Loucy (cell line): ENCODE data around the gene FBN1.

Source experiments
- H2AFZ ChIP-seq: fragments of 200-600 bp; sonication (generic); 2 replicates; pipeline ENCODE4 v1.6.0; 2016; ENCODE audit warnings: antibody characterized with exemption, mild to moderate bottlenecking, low read length, moderate library complexity
- H3F3A ChIP-seq: fragments of 200-600 bp; 2 replicates; pipeline ENCODE4 v1.6.0; 2016; ENCODE audit warnings: antibody characterized with exemption, low read depth, mild to moderate bottlenecking
- H3K27me3 ChIP-seq: fragments of 200-600 bp; sonication (generic); 2 replicates; pipeline ENCODE4 v1.6.1; 2014; ENCODE audit warnings: low read length, mild to moderate bottlenecking; ENCODE audit not compliant: insufficient read depth, poor library complexity, severe bottlenecking
- H3K36me3 ChIP-seq: fragments of 200-600 bp; sonication (generic); 2 replicates; pipeline ENCODE4 v1.6.1; 2016; ENCODE audit warnings: low read length; ENCODE audit not compliant: insufficient read depth
- H3K4me1 ChIP-seq: fragments of 200-600 bp; sonication (generic); 2 replicates; pipeline ENCODE4 v1.5.1; 2014; ENCODE audit warnings: low read length, mild to moderate bottlenecking; ENCODE audit not compliant: insufficient read depth, poor library complexity, severe bottlenecking
- H3K4me2 ChIP-seq: fragments of 200-600 bp; sonication (generic); 2 replicates; pipeline ENCODE4 v1.6.0; 2014; ENCODE audit warnings: antibody characterized with exemption, low read length, low read depth, mild to moderate bottlenecking; ENCODE audit not compliant: poor library complexity, severe bottlenecking
- H3K4me3 ChIP-seq: fragments of 200-600 bp; sonication (generic); 2 replicates; pipeline ENCODE4 v1.5.1; 2014; ENCODE audit warnings: low read length, mild to moderate bottlenecking, mixed read lengths; ENCODE audit not compliant: poor library complexity, severe bottlenecking
- H3K79me2 ChIP-seq: fragments of 200-600 bp; sonication (generic); 2 replicates; pipeline ENCODE4 v1.6.1; 2014; ENCODE audit warnings: low read length; ENCODE audit not compliant: insufficient read depth
- H3K9ac ChIP-seq: fragments of 200-600 bp; sonication (generic); 2 replicates; pipeline ENCODE4 v1.6.0; 2014; ENCODE audit warnings: mild to moderate bottlenecking, low read depth, low read length, moderate library complexity; ENCODE audit not compliant: poor library complexity, severe bottlenecking
- H3K9me2 ChIP-seq: fragments of 200-600 bp; sonication (generic); replicated peaks from 2 replicates; pipeline ENCODE4 v1.6.1; 2016; ENCODE audit warnings: low read depth, low read length, mixed read lengths
- H3K9me3 ChIP-seq: fragments of 200-600 bp; sonication (generic); 2 replicates; pipeline ENCODE4 v1.6.1; 2014; ENCODE audit warnings: mild to moderate bottlenecking, antibody characterized with exemption, low read length, low read depth; ENCODE audit not compliant: insufficient read depth
- H4K20me1 ChIP-seq: fragments of 200-600 bp; sonication (generic); 2 replicates; pipeline ENCODE4 v1.6.0; 2014; ENCODE audit warnings: antibody characterized with exemption, low read length, mild to moderate bottlenecking; ENCODE audit not compliant: insufficient read depth, poor library complexity, severe bottlenecking
- CTCF ChIP-seq: fragments of 200-600 bp; sonication (generic); conservative IDR thresholded peaks from 2 replicates; pipeline ENCODE4 v1.5.1; 2014; ENCODE audit warnings: mild to moderate bottlenecking, antibody characterized with exemption, low read length
- EZH2phosphoT487 ChIP-seq: fragments of 200-600 bp; IDR thresholded peaks from 2 replicates; pipeline ENCODE4 v1.6.1; 2018; ENCODE audit warnings: antibody characterized with exemption, mild to moderate bottlenecking, moderate library complexity, borderline replicate concordance

FBN1 gene

GRCh38 chr15:48590723-48591122, 54.8 kb downstream of the FBN1 start:
- H3K79me2 ChIP-seq, result no peaks in the 10 kb centered on the region
- no peaks in the 10 kb centered on the region for H3K27me3 ChIP-seq
- no peak overlapping the region for H3K9ac ChIP-seq
- no peaks in the 10 kb centered on the region for H3F3A ChIP-seq
- no peaks in the 10 kb centered on the region for H3K9me3 ChIP-seq
- H3K36me3 ChIP-seq, result no peaks in the 10 kb centered on the region
- H3K4me3 ChIP-seq, result no peak overlapping the region
- H4K20me1 ChIP-seq, result no peaks in the 10 kb centered on the region
- H2AFZ ChIP-seq, result no peak overlapping the region
- H3K4me2 ChIP-seq, result no peak overlapping the region
- no peak for TF ChIP-seq CTCF
- no peak for TF ChIP-seq EZH2phosphoT487
- no peaks in the 10 kb centered on the region for H3K9me2 ChIP-seq
- H3K4me1 ChIP-seq, result peaks cover 17% of the 10 kb centered on the region

GRCh38 chr15:48584812-48585563, 60.5 kb downstream of the FBN1 start:
- Histone ChIP-seq H3K36me3 (no peaks in the 10 kb centered on the region), H3K4me1 (no peaks in the 10 kb centered on the region), H3K9ac (no peak overlapping the region), H3K4me3 (no peak overlapping the region), H3F3A (no peaks in the 10 kb centered on the region), H3K9me2 (no peaks in the 10 kb centered on the region), H3K9me3 (no peaks in the 10 kb centered on the region), H3K79me2 (no peaks in the 10 kb centered on the region), H3K27me3 (no peaks in the 10 kb centered on the region), H3K4me2 (no peak overlapping the region), H4K20me1 (no peaks in the 10 kb centered on the region), H2AFZ (no peak overlapping the region)
- TF ChIP-seq CTCF (no peak), EZH2phosphoT487 (no peak)

GRCh38 chr15:48584090-48584811, 61.3 kb downstream of the FBN1 start:
- Histone ChIP-seq H3K4me1 (no peaks in the 10 kb centered on the region), H3K4me2 (no peak overlapping the region), H3K9ac (no peak overlapping the region), H3K36me3 (no peaks in the 10 kb centered on the region), H3K79me2 (no peaks in the 10 kb centered on the region), H2AFZ (no peak overlapping the region), H3F3A (no peaks in the 10 kb centered on the region), H4K20me1 (no peaks in the 10 kb centered on the region), H3K9me2 (no peaks in the 10 kb centered on the region), H3K9me3 (no peaks in the 10 kb centered on the region), H3K4me3 (no peak overlapping the region), H3K27me3 (no peaks in the 10 kb centered on the region)
- TF ChIP-seq CTCF, result no peak
- no peak for TF ChIP-seq EZH2phosphoT487
